AG04449 (cell line): Measurements from ENCODE around the gene MROH2A.

ENCODE experiments used
- CTCF ChIA-PET: fragments of 350-600 bp; formaldehyde crosslinking; extraction: SDS; loops from one replicate; lab custom pipeline; 2021; ENCODE audit warnings: antibody characterized with exemption; lab: Yijun Ruan, JAX
- POLR2A ChIA-PET: fragments of 400-600, 350-600 bp; formaldehyde crosslinking; extraction: SDS; loops from one replicate; lab custom pipeline; 2020; ENCODE audit warnings: antibody characterized with exemption, inconsistent platforms; lab: Yijun Ruan, JAX
- DNase-seq: peaks from one replicate; pipeline ENCODE4 v3.0.0-alpha.2; 2010; ENCODE audit warnings: low read depth, low spot score
- H3K4me3 ChIP-seq: 2 replicates; pipeline ENCODE4 v1.5.1; 2011; ENCODE audit warnings: low read depth, mild to moderate bottlenecking, control low read depth, low read length
- TF ChIP-seq, protein P1 (sequence below): IDR thresholded peaks from one replicate; pipeline ENCODE4 v1.5.1; 2011; ENCODE audit warnings: mild to moderate bottlenecking, moderate library complexity, low read length, control low read depth, inconsistent platforms; ENCODE audit not compliant: insufficient read depth; ENCODE audit errors: missing control alignments

Gene MROH2A

DNA sequence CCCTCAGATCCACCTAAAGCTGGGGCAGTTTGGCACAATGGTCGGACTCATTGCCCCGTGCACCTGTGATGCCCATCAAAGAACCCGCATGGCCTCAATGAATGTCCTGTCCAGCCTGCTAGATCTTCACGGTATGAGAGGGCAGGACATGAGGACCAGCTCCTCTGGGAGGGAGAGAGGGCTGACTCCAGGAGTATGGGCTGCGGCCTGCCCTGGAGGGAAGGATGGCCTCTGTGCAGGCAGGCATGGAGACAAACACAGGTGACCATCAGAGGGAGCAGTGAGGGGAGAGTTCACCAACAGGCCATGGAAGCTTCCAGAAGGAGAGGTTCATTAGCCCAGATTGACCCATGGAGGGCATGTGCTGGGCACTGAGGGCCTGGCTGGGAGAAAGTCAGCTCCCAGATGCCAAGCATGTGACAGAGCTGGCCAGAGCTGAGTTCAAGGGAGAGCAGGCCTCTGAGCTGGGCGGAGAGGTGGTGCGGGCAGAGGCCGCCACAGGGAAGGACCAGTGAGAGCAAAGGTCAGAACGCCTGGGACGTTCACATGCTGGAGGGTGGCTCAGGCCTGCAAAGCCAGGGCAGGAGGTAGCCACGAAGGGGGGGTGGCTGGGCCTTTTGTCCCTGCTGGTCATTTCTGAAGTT lies 40.0 kb downstream of the MROH2A start:
- TF ChIP-seq, protein P1, sequence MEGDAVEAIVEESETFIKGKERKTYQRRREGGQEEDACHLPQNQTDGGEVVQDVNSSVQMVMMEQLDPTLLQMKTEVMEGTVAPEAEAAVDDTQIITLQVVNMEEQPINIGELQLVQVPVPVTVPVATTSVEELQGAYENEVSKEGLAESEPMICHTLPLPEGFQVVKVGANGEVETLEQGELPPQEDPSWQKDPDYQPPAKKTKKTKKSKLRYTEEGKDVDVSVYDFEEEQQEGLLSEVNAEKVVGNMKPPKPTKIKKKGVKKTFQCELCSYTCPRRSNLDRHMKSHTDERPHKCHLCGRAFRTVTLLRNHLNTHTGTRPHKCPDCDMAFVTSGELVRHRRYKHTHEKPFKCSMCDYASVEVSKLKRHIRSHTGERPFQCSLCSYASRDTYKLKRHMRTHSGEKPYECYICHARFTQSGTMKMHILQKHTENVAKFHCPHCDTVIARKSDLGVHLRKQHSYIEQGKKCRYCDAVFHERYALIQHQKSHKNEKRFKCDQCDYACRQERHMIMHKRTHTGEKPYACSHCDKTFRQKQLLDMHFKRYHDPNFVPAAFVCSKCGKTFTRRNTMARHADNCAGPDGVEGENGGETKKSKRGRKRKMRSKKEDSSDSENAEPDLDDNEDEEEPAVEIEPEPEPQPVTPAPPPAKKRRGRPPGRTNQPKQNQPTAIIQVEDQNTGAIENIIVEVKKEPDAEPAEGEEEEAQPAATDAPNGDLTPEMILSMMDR: no peak
- H3K4me3 ChIP-seq: no peak overlapping the region
- no peak for DNase-seq
- POLR2A ChIA-PET: no interaction called here
- CTCF ChIA-PET: no interaction called here

DNA sequence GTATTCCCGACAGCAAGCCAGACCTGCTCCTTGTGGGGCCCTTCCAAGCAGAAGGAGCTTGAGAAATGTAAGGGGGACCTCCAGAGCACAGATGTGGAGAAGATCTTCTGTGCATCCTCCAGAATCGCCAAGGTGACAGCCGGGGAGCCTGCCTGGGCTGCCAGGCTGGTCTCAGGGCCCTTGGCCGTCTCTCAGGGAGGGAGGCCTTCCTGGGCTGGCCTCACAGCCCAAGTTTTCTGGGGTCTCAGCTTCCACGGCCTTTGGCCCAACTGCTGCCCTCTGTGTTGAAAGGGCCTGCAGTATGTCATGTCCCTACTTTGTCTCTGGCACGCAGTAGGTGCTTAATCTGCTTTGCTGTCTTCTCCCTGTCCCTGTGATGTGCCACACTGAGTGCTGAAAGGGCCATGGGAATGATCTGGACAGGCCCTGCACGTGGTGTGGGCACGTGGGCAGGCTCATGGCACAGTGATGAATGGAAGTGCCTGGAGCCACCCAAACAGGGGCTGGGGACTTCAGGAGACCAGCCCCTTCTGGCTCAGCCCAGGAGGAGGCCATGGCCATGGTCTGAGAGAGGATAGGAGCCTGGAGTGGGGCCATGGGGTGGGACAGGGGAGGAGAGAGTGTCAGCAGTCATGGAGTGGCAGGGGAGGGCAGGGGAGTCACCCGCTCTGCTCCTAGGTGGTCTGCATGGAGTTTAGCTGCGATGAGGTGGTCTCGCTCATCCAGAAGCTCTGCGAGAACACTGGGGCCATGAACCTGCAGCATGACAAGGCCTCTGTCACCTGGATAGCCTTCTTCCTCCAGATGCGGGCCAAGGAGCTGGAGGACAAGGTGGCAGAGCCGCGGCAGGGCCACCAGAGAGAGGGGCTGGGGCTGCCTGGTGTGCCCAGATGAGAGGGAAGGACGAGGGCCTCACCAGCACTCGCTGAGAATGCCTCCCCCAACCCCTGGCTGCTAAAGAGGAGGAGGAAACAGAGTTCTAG lies 40.8 kb downstream of the MROH2A start:
- ChIA-PET CTCF (no interaction called here), POLR2A (no interaction called here)
- H3K4me3 ChIP-seq: no peak overlapping the region
- TF ChIP-seq, protein P1: no peak
- DNase-seq: no peak

DNA sequence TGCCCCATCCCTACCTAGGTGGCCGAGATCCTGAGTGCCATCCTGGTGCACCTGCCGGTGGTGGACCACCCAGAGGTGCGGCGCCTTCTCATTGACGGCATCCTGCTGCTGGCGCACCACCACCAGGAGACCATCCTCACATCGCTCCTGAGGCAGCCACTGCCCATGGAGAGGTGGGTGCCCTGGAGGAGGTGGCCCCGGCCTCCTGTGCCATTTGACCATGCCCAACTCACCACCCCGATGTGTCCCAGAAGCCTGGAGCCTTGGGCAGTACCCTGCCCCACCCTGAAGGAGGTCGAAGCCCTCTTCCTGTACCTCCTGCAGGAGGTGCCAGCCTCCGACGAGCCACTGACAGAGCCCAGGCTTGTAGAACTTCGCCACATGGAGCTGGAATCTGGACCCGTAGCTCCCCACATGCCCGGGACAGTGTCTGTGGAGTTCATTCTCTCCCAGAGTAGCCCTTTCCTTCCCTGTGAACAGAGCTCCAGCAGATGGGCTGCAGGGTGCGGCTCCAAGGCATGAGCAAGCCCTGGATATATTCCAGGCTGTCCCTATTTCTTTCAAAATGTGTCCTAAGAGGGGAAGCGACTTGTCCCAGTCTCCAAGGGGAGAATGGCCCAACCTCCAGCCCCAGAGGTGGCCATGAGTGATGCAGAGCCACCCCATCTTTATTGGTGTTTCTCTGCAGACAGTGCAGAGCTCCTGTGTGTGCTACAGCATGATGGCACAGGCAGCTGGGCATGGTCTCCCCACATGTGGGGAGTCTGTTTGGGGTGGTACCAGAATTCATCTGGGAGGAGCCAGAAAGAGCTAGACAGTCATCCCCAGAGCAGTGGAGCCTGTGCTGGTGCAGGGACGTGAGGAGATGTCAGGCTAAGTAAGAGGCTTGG lies 42.0 kb downstream of the MROH2A start:
- POLR2A ChIA-PET: no interaction called here
- CTCF ChIA-PET: no interaction called here
- H3K4me3 ChIP-seq: no peak overlapping the region
- TF ChIP-seq, protein P1: no peak
- DNase-seq: no peak

DNA sequence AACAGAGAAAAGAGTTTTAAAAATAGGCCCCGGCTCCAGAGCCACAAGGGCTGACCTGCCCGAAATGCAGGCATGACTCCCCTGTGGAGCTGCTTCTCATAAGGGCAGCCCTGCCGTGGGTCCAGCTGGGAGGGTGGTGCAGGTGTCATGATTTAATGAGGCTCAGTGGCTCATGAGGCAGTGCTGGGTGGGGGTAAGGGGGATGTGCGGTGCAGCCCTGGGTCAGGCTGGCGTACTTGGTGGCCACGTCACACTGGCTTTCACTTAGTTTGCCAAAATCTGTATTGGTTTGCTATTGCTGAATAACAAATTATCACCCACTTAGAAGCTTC lies 42.6 kb downstream of the MROH2A start:
- DNase-seq: no peak
- H3K4me3 ChIP-seq: no peak overlapping the region
- ChIA-PET POLR2A (no interaction called here), CTCF (no interaction called here)
- TF ChIP-seq, protein P1: no peak

DNA sequence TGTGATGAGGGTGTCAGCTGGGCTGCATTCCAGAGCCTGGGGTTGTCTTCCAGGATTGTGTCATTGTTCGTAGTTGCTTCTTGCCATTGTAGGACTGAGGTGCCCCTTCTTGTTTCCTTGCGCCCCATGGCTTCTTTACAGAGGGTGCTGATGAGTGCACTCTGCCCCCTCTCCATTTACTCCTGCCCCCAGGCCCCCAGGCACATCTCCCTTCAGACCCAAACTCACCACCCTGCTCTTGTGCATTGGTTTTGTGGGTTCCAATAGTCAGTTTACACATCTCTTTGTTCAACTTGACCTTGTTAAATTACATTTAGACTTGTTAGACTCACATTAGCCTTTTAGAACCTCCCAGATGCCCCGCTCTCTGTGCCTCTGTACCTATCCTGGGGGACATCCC lies 43.1 kb downstream of the MROH2A start:
- CTCF ChIA-PET: no interaction called here
- POLR2A ChIA-PET: no interaction called here
- TF ChIP-seq, protein P1: no peak
- DNase-seq: no peak
- no peak overlapping the region for H3K4me3 ChIP-seq

DNA sequence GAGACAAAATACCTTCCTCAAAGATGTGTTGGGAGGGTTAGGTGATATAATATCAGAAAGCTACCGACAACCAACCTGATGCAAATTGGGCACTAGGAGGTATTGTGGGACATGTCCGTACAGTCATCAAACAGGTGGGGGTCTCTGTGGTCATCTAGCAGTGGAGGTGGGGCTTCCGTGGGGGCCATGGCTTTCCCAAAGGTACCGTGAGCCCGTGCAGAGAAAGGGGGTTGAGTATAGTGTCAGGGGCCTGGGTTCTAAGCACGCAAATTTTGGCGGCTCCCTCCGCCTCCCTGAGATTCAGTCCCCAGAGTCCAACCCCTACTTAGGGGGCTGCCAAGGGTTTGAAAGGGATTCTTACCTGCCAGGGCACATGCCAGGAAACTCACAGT lies 43.6 kb downstream of the MROH2A start:
- ChIA-PET CTCF (no interaction called here), POLR2A (no interaction called here)
- DNase-seq: no peak
- no peak overlapping the region for H3K4me3 ChIP-seq
- TF ChIP-seq, protein P1: no peak
